ENCODE measurements around the gene SALL3. TPM values are rescaled to one million over a fixed set of nuclear protein-coding genes. Genes with fewer than 3 reads are reported as not detected.

The SALL3 gene
- total and polyA plus RNA-seq, 2 of the 13 experiments (the other 11 are each of a cell fraction or from before 2014, with no cell fraction given), result not detected

- no peak for TF ChIP-seq SNAPC4 (CRISPR knock-in tag; IDR thresholded peaks at IDR 0.05)
- no peak for TF ChIP-seq YEATS2 (CRISPR knock-in tag; IDR thresholded peaks at IDR 0.05; ENCODE audit: borderline replicate concordance)
- TF ChIP-seq ZNF3 (CRISPR knock-in tag; IDR thresholded peaks at IDR 0.05), result no peak
- no peak for TF ChIP-seq CEBPG (CRISPR knock-in tag; IDR thresholded peaks at IDR 0.05)
- no peak for TF ChIP-seq ZBTB44 (CRISPR knock-in tag; IDR thresholded peaks at IDR 0.05)
- no peak for TF ChIP-seq ZBTB10 (CRISPR knock-in tag; IDR thresholded peaks at IDR 0.05; ENCODE audit: borderline replicate concordance)
- no peak for TF ChIP-seq SKI (IDR thresholded peaks at IDR 0.05; ENCODE audit: partially characterized antibody)
Observed at GRCh38 chr18:78994531-78994930, 14.9 kb downstream of the SALL3 start (continued).
